Activated T-helper 1 cell treated with anti-CD3 and anti-CD28 coated beads, Interleukin-12 subunit alpha, Interleukin-12 subunit beta, Interleukin-2, Interleukin-4 antibody, amounts not matched to agents 30 ng/mL and 10 ng/mL and 1 ng/mL, durations not matched to agents 14 hours and 24 hours and 36 hours (primary cell): ENCODE measurements around the gene GLIS1. TPM values are rescaled to one million over a fixed set of nuclear protein-coding genes. Genes with fewer than 3 reads are reported as not detected.

Experiments used
- DNase-seq: peaks from one replicate; pipeline ENCODE4 v3.0.0; 2021; ENCODE audit warnings: low spot score
- H3K27ac Mint-ChIP-seq: one replicate; pipeline ENCODE4 v1.8.0; 2021; ENCODE audit warnings: mild to moderate bottlenecking, mixed read lengths
- H3K27me3 Mint-ChIP-seq: one replicate; pipeline ENCODE4 v1.8.0; 2022; ENCODE audit warnings: mild to moderate bottlenecking, moderate library complexity, mixed read lengths; ENCODE audit not compliant: insufficient read depth
- H3K36me3 Mint-ChIP-seq: one replicate; pipeline ENCODE4 v1.8.0; 2021; ENCODE audit warnings: low read depth, mixed read lengths
- H3K4me1 Mint-ChIP-seq: one replicate; pipeline ENCODE4 v1.8.0; 2021; ENCODE audit warnings: low read depth, mixed read lengths
- H3K4me3 Mint-ChIP-seq: one replicate; pipeline ENCODE4 v1.8.0; 2021; ENCODE audit warnings: mild to moderate bottlenecking, moderate library complexity, mixed read lengths
- H3K9me3 Mint-ChIP-seq: one replicate; pipeline ENCODE4 v1.8.0; 2021; ENCODE audit warnings: mixed read lengths
- intact Hi-C: fragments of 100-400 bp; cut with micrococcal nuclease; formaldehyde crosslinking; loops from one replicate; pipeline ENCODE4 v1.15.1; 2024
- total RNA-seq: library from RNA; stranded (reverse); gene quantifications from 2 replicates; pipeline ENCODE4 v1.2.3, GENCODE V29; 2022

GLIS1 gene
- total RNA-seq, 1 donor from 2014 or later: 0.05 TPM

DNA sequence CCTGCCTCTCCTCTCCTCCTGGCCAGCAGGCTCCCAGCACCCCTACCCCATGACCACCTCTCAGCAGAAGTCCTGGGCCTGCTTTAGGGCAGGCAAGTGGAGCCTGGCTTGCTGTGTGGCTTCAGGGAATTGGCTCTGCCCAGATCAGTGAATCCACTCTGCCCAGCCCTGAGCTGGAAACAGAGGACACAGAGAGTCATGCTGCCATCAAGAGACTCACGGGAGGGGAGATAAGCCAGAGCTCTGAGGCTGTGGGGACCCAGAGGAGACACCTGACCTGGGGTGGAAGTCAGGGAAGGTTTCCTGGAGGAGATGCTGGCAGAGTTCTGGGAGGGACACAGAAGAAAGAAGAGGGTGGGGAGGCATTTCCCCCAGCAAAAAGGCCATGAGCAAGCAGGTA is 54.2 kb downstream of the GLIS1 start:
- no peaks in the 10 kb centered on the region for H3K36me3 Mint-ChIP-seq
- intact Hi-C loops: no loop called here
- H3K27me3 Mint-ChIP-seq: peaks cover 9% of the 10 kb centered on the region
- H3K4me3 Mint-ChIP-seq: no peak overlapping the region
- no peaks in the 10 kb centered on the region for H3K4me1 Mint-ChIP-seq
- H3K27ac Mint-ChIP-seq: no peak overlapping the region
- no peaks in the 10 kb centered on the region for H3K9me3 Mint-ChIP-seq
- no peak for DNase-seq

GRCh38 chr1:53683986-53684740 is 54.8 kb downstream of the GLIS1 start:
- no peaks in the 10 kb centered on the region for H3K36me3 Mint-ChIP-seq
- no peak overlapping the region for H3K4me3 Mint-ChIP-seq
- H3K4me1 Mint-ChIP-seq: no peaks in the 10 kb centered on the region
- intact Hi-C loops: no loop called here
- no peaks in the 10 kb centered on the region for H3K9me3 Mint-ChIP-seq
- no peak overlapping the region for H3K27ac Mint-ChIP-seq
- peaks cover 11% of the 10 kb centered on the region for H3K27me3 Mint-ChIP-seq
- no peak for DNase-seq

- Mint-ChIP-seq H3K27ac (no peak overlapping the region), H3K9me3 (no peaks in the 10 kb centered on the region), H3K4me1 (no peaks in the 10 kb centered on the region), H3K36me3 (no peaks in the 10 kb centered on the region), H3K27me3 (peaks cover 11% of the 10 kb centered on the region), H3K4me3 (no peak overlapping the region)
- DNase-seq: no peak
- intact Hi-C loops: loop anchor here (1.0 kb wide), 1 partner anchor 198 kb away; no protein-coding TSS in a partner anchor
Observed at GRCh38 chr1:53682881-53683280, 56.1 kb downstream of the GLIS1 start.

DNA sequence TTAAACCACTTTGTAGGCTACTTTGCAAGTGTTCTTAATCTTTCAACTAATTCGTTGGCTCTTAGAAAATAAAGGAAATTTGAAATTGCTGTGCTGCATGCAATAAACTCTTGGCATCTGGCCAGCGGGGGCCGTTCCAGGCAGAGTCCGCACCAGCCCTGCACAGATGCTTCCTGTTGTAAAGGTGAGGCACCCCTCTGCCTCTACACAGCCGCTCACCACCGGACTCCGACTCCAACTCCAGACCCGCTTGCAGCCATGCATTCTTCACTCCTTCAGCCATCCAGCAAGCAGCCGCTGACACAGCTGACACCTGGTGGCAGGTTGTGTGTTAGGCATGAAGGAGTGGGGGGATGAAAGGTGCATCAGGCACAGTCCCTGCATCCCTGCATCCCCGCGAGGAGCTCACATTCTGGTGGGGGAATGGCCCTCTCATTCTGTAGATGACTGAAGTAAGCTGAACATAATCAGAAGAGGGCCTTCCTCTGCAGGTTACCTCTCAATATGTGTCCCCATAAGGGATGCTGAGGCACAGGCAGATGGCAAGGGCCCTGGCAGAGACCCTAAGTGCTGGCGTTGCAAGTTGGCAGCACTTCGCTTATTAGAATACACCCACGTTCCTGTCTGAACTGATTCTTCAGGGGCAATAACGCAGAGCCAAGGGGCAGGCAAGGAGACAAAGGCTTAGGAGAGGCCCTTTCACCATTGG is 56.8 kb downstream of the GLIS1 start:
- DNase-seq: peak; percentile 8
- no peaks in the 10 kb centered on the region for H3K9me3 Mint-ChIP-seq
- H3K4me1 Mint-ChIP-seq: no peaks in the 10 kb centered on the region
- H3K4me3 Mint-ChIP-seq: no peak overlapping the region
- H3K27me3 Mint-ChIP-seq: peaks cover 11% of the 10 kb centered on the region
- no peaks in the 10 kb centered on the region for H3K36me3 Mint-ChIP-seq
- intact Hi-C loops: loop anchor here (1.0 kb wide), 1 partner anchor 197 kb away; no protein-coding TSS in a partner anchor
- H3K27ac Mint-ChIP-seq: no peak overlapping the region

GRCh38 chr1:53681351-53681976 is 57.5 kb downstream of the GLIS1 start:
- intact Hi-C loops: no loop called here
- no peaks in the 10 kb centered on the region for H3K9me3 Mint-ChIP-seq
- no peaks in the 10 kb centered on the region for H3K4me1 Mint-ChIP-seq
- no peak overlapping the region for H3K27ac Mint-ChIP-seq
- no peak for DNase-seq
- H3K36me3 Mint-ChIP-seq: no peaks in the 10 kb centered on the region
- H3K4me3 Mint-ChIP-seq: no peak overlapping the region
- peaks cover 11% of the 10 kb centered on the region for H3K27me3 Mint-ChIP-seq

DNA sequence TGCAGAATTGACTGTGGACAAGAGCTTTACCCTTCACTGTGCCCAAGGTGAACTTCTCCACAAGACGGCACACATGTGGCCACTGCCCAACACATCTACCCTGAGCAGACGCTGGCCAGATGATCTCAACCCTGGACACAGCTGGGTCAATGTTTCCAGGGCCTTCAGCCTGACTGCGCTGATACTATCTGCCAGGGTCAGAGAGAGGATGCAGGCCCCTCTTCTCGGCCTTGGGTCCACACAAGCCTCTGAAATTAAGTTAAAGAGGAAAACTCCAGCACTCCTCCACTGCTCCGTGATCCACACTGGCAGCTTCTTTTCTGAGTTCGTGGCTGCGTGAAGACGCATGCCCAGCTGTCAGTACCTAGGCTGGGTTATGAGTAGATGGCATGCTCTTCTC is 58.1 kb downstream of the GLIS1 start:
- intact Hi-C loops: no loop called here
- H3K4me1 Mint-ChIP-seq: no peaks in the 10 kb centered on the region

DNA sequence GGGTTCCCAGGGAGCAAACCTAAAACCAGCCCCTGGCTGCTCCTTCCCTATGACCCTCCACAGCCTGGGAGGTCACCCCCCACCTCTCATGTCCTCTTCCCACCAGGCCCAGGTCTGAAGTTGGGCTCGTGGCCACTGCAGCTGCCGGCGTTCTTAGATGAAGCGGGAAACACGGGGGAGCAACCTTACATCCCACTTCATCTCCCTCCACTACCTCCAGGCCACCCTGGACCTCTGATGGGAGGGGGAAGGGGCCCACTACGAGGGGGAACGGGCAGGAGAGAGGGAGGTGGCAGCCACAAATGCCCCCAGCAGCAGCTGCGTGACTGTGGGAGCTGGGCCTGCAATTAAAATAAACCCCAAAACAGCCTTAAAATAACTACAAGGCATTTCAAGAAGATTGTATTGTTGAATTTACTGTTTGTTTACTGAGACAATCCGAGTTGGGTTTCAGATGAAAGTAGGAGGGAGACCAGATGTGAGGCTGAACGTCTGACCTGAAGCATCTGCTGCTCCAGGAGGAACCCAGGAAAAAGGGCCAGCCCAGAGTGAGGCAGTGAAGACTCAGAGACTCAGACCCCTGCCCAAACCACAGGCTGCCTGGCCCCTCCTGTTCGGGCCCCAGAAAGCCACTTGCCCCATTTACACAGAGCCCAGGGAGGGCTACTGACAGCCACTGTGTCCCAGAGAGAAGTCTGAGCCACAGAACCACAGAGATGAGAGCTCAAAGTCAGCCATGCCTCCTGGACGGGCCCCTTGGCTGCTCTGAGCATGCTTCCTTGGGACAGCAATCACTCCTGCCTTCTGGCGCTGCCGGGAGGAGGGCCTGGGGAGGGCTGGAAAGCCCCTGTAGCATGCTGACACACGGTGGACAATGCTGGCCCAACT is 59.8 kb downstream of the GLIS1 start:
- Mint-ChIP-seq H3K27me3 (peaks cover 11% of the 10 kb centered on the region), H3K36me3 (no peaks in the 10 kb centered on the region), H3K9me3 (no peaks in the 10 kb centered on the region), H3K4me1 (no peaks in the 10 kb centered on the region), H3K27ac (no peak overlapping the region), H3K4me3 (no peak overlapping the region)
- DNase-seq: no peak
- intact Hi-C loops: no loop called here

More for the DNA sequence above, 58.1 kb downstream of the GLIS1 start:
- Mint-ChIP-seq H3K27me3 (peaks cover 11% of the 10 kb centered on the region), H3K36me3 (no peaks in the 10 kb centered on the region), H3K27ac (no peak overlapping the region), H3K4me3 (no peak overlapping the region), H3K9me3 (no peaks in the 10 kb centered on the region)
- no peak for DNase-seq

GRCh38 chr1:53678507-53678906 is 60.5 kb downstream of the GLIS1 start:
- DNase-seq: no peak
- intact Hi-C loops: no loop called here
- Mint-ChIP-seq H3K36me3 (no peaks in the 10 kb centered on the region), H3K4me3 (no peak overlapping the region), H3K4me1 (no peaks in the 10 kb centered on the region), H3K27ac (no peak overlapping the region), H3K27me3 (peaks cover 11% of the 10 kb centered on the region), H3K9me3 (no peaks in the 10 kb centered on the region)

- Mint-ChIP-seq H3K27ac (no peak overlapping the region), H3K9me3 (no peaks in the 10 kb centered on the region), H3K4me1 (no peaks in the 10 kb centered on the region), H3K27me3 (peaks cover 11% of the 10 kb centered on the region), H3K4me3 (no peak overlapping the region), H3K36me3 (no peaks in the 10 kb centered on the region)
- DNase-seq: no peak
- intact Hi-C loops: no loop called here
Observed at GRCh38 chr1:53678046-53678445, 60.9 kb downstream of the GLIS1 start.

- DNase-seq: no peak
- no peak overlapping the region for H3K27ac Mint-ChIP-seq
- H3K27me3 Mint-ChIP-seq: peaks cover 8% of the 10 kb centered on the region
- H3K4me1 Mint-ChIP-seq: no peaks in the 10 kb centered on the region
- no peak overlapping the region for H3K4me3 Mint-ChIP-seq
- intact Hi-C loops: no loop called here
- H3K36me3 Mint-ChIP-seq: no peaks in the 10 kb centered on the region
- H3K9me3 Mint-ChIP-seq: no peaks in the 10 kb centered on the region
Observed at GRCh38 chr1:53677486-53677885, 61.5 kb downstream of the GLIS1 start.

- no peak for DNase-seq
- H3K36me3 Mint-ChIP-seq: no peaks in the 10 kb centered on the region
- no peaks in the 10 kb centered on the region for H3K27me3 Mint-ChIP-seq
- no peaks in the 10 kb centered on the region for H3K4me1 Mint-ChIP-seq
- intact Hi-C loops: no loop called here
- no peaks in the 10 kb centered on the region for H3K9me3 Mint-ChIP-seq
- H3K27ac Mint-ChIP-seq: no peak overlapping the region
- no peak overlapping the region for H3K4me3 Mint-ChIP-seq
Observed at GRCh38 chr1:53672785-53673184, 66.2 kb downstream of the GLIS1 start.

GRCh38 chr1:53672243-53672642 is 66.7 kb downstream of the GLIS1 start:
- H3K4me3 Mint-ChIP-seq: no peak overlapping the region

More at GRCh38 chr1:53672243-53672642, 66.7 kb downstream of the GLIS1 start:
- Mint-ChIP-seq H3K4me1 (no peaks in the 10 kb centered on the region), H3K9me3 (no peaks in the 10 kb centered on the region), H3K36me3 (no peaks in the 10 kb centered on the region), H3K27me3 (no peaks in the 10 kb centered on the region), H3K27ac (no peak overlapping the region)
- DNase-seq: no peak
- intact Hi-C loops: no loop called here
